ENCODE measurements around the gene SKI. TPM values are rescaled to one million over a fixed set of nuclear protein-coding genes. Genes with fewer than 3 reads are reported as not detected.
A peak's percentile ranks its signal among the peaks of the same experiment; 100 is the strongest.

The SKI gene
- total RNA-seq, 4 donors from 2014 or later: 24.4 to 52.4 (median 32.2) TPM

GRCh38 chr1:2248127-2248826 lies 20.2 kb downstream of the SKI start:
- intact Hi-C loops (cut with DNase I; ENCODE audit: low total_unique reads) (no loop called here), in situ Hi-C loops (cut with MboI; ENCODE audit: low pct_ligation_motif_present in 1 of 4, low pct_unique_long_range_greater_than_20kb in 1 of 4, low sequenced_read_pairs in 3 of 4) (no loop called here)
- WGBS, 2 donors (ENCODE audit: low coverage in 1 of 2): 10 to 73% methylated on average over 2 to 21 of the region's 21 CpGs
- Histone ChIP-seq H3K9me3 (no peaks in the 10 kb centered on the region), H3K36me3 (no peaks in the 10 kb centered on the region), H3K27ac (peak overlapping the region; percentile 39 to 76 (median 61)), H3K4me3 (no peak overlapping the region), H3K27me3 (no peaks in the 10 kb centered on the region), H3K4me1 (peaks cover 56 to 69% (median 62%) of the 10 kb centered on the region in 4 donors)
- peak; percentile 78 for DNase-seq
- no peak for TF ChIP-seq CTCF (IDR thresholded peaks at IDR 0.05)
- no peak for TF ChIP-seq EP300 (IDR thresholded peaks at IDR 0.05; ENCODE audit: low read depth)
- no peak for TF ChIP-seq POLR2AphosphoS5 (IDR thresholded peaks at IDR 0.05)
- no peak for TF ChIP-seq POLR2A (IDR thresholded peaks at IDR 0.05)

GRCh38 chr1:2248854-2249558 lies 20.9 kb downstream of the SKI start:
- intact Hi-C loops (cut with DNase I; ENCODE audit: low total_unique reads) (no loop called here), in situ Hi-C loops (cut with MboI; ENCODE audit: low pct_ligation_motif_present in 1 of 4, low pct_unique_long_range_greater_than_20kb in 1 of 4, low sequenced_read_pairs in 3 of 4) (no loop called here)
- peak overlapping the region; percentile 39 to 76 (median 61) for H3K27ac ChIP-seq
- no peaks in the 10 kb centered on the region for H3K27me3 ChIP-seq
- H3K4me3 ChIP-seq: no peak overlapping the region
- no peaks in the 10 kb centered on the region for H3K36me3 ChIP-seq
- H3K4me1 ChIP-seq: peaks cover 56 to 68% (median 62%) of the 10 kb centered on the region in 4 donors
- TF ChIP-seq CTCF (IDR thresholded peaks at IDR 0.05) (no peak), POLR2A (IDR thresholded peaks at IDR 0.05) (no peak), POLR2AphosphoS5 (IDR thresholded peaks at IDR 0.05) (no peak), EP300 (IDR thresholded peaks at IDR 0.05; ENCODE audit: low read depth) (no peak)
- no peak for DNase-seq
- H3K9me3 ChIP-seq: no peaks in the 10 kb centered on the region
- WGBS, 2 donors (ENCODE audit: low coverage in 1 of 2): 68% methylated on average over 21 of the region's 24 CpGs; no CpG with 5 or more reads in 1 of the 2 donors

DNA sequence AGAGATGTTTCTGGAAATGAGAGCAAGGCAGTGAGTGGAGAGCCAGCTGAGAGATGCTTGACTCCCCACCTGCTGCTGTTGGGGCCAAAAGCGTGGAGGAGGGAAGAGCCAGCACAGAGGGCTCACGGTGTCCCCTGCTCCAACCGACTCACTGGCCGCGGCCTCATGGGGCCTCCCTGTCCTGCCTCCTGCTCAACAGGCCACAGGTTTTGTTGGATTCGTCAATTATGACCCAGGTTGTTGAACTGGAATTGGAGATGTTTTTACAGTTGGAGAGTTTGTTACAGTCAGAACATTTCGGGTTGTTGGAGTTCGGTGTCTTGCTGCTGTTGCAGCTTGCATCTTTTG lies 21.4 kb downstream of the SKI start:
- intact Hi-C loops (cut with DNase I; ENCODE audit: low total_unique reads): no loop called here
- in situ Hi-C loops (cut with MboI; ENCODE audit: low pct_ligation_motif_present in 1 of 4, low pct_unique_long_range_greater_than_20kb in 1 of 4, low sequenced_read_pairs in 3 of 4): no loop called here
- Histone ChIP-seq H3K36me3 (no peaks in the 10 kb centered on the region), H3K9me3 (no peaks in the 10 kb centered on the region), H3K4me3 (no peak overlapping the region), H3K27ac (peak overlapping the region in 1 of 4 donors; percentile 76), H3K4me1 (peaks cover 56 to 70% (median 62%) of the 10 kb centered on the region in 4 donors), H3K27me3 (no peaks in the 10 kb centered on the region)
- TF ChIP-seq POLR2AphosphoS5 (IDR thresholded peaks at IDR 0.05) (no peak), EP300 (IDR thresholded peaks at IDR 0.05; ENCODE audit: low read depth) (no peak), CTCF (IDR thresholded peaks at IDR 0.05) (no peak), POLR2A (IDR thresholded peaks at IDR 0.05) (no peak)
- WGBS, 2 donors (ENCODE audit: low coverage in 1 of 2): 93% methylated on average over 8 of the region's 8 CpGs; no CpG with 5 or more reads in 1 of the 2 donors
- DNase-seq: no peak

- DNase-seq: no peak
- H3K9me3 ChIP-seq: peaks cover 0 to 8% of the 10 kb centered on the region in 2 donors
- H3K4me3 ChIP-seq: no peak overlapping the region
- no peaks in the 10 kb centered on the region for H3K27me3 ChIP-seq
- H3K4me1 ChIP-seq: peaks cover 55 to 72% (median 63%) of the 10 kb centered on the region in 4 donors
- in situ Hi-C loops (cut with MboI; ENCODE audit: low pct_ligation_motif_present in 1 of 4, low pct_unique_long_range_greater_than_20kb in 1 of 4, low sequenced_read_pairs in 3 of 4) (no loop called here), intact Hi-C loops (cut with DNase I; ENCODE audit: low total_unique reads) (no loop called here)
- TF ChIP-seq CTCF (IDR thresholded peaks at IDR 0.05): no peak
- TF ChIP-seq POLR2AphosphoS5 (IDR thresholded peaks at IDR 0.05): no peak
- TF ChIP-seq POLR2A (IDR thresholded peaks at IDR 0.05): no peak
- WGBS, 2 donors (ENCODE audit: low coverage in 1 of 2): 58 to 80% methylated on average over 3 to 27 of the region's 27 CpGs
- peak overlapping the region in 1 of 4 donors; percentile 5 for H3K27ac ChIP-seq
- no peaks in the 10 kb centered on the region for H3K36me3 ChIP-seq
Measured at GRCh38 chr1:2250721-2251281, 22.7 kb downstream of the SKI start.

All from transverse colon (tissue), 4 donors.